ENCODE data around the gene LRRC57. TPM values are rescaled to one million over a fixed set of nuclear protein-coding genes. Genes with fewer than 3 reads are reported as not detected.
A peak's percentile ranks its signal among the peaks of the same experiment; 100 is the strongest.
"Not testable (repeated sequence)": the region's sequence is repeated elsewhere in the genome, so short reads cannot be mapped to it uniquely, and the experiment has no call there.

The LRRC57 gene
- total RNA-seq, 1 experiment from 2014 or later = 26.4 TPM

DNA sequence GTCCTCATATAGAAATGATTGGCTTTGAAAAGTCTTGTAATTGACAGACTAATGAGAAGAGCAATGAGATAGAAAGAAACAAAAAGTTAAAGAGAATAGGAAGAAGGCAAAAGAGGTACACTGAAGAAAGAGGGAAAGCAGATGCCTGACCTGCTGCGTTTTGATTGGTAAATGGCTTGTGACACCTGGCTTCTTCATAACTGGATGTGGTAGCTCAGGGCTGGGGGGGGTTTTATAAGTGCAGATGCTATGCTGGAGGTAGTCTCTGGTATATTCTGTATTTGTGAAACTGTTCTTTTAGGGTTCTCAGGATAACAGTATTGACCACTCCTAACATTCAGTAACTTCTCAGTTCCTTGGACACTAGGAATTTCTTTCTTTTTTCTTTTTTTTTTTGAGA, 28.2 kb upstream of the LRRC57 start:
- Histone ChIP-seq H3K4me3 (peak overlapping the region; percentile 98), H3K9me3 (replicated peaks) (no peaks in the 10 kb centered on the region), H3K36me3 (no peaks in the 10 kb centered on the region; the same call in 1 of the 2 replicates)

DNA sequence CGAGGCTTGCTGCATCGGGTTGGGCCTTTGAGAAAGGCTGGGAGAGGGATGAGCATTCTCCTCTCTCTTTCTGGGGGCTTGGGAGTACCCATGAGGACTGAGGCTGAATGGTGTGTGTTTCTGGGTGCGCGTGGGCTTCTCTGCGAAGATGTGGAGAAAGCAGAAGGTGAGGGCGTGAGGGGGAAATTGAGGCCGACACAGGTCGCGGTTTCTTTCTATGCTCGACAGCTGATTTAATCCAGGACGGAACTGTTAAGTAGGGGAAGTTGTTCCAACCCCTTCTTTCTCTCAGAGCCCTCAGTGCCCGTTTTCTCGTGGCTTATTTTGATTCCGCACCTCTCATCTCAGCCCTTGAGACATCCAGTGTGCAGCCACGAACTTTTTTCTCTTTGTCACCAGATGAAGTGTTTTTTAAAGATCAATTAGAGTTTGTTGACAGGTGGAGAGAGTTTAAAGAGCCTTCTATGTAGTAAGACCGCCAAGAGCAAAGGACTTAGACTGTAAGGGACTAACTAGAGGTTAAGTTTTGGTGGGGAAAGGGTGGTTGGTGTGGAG, 27.5 kb upstream of the LRRC57 start:
- no peaks in the 10 kb centered on the region for H3K9me3 ChIP-seq (replicated peaks)
- peak overlapping the region; percentile 98 for H3K4me3 ChIP-seq
- H3K27me3 ChIP-seq = no peaks in the 10 kb centered on the region
- H3K4me1 ChIP-seq = peaks cover 15% of the 10 kb centered on the region
- DNase-seq = no peak
- peak overlapping the region; percentile 92 for H3K27ac ChIP-seq
- no peaks in the 10 kb centered on the region; the same call in 1 of the 2 replicates for H3K36me3 ChIP-seq

More for the DNA sequence above, 28.2 kb upstream of the LRRC57 start:
- peaks cover 15% of the 10 kb centered on the region for H3K4me1 ChIP-seq
- H3K27me3 ChIP-seq = no peaks in the 10 kb centered on the region
- peak in 1 of 2 experiments; percentile 9 for DNase-seq
- no peak overlapping the region for H3K27ac ChIP-seq

DNA sequence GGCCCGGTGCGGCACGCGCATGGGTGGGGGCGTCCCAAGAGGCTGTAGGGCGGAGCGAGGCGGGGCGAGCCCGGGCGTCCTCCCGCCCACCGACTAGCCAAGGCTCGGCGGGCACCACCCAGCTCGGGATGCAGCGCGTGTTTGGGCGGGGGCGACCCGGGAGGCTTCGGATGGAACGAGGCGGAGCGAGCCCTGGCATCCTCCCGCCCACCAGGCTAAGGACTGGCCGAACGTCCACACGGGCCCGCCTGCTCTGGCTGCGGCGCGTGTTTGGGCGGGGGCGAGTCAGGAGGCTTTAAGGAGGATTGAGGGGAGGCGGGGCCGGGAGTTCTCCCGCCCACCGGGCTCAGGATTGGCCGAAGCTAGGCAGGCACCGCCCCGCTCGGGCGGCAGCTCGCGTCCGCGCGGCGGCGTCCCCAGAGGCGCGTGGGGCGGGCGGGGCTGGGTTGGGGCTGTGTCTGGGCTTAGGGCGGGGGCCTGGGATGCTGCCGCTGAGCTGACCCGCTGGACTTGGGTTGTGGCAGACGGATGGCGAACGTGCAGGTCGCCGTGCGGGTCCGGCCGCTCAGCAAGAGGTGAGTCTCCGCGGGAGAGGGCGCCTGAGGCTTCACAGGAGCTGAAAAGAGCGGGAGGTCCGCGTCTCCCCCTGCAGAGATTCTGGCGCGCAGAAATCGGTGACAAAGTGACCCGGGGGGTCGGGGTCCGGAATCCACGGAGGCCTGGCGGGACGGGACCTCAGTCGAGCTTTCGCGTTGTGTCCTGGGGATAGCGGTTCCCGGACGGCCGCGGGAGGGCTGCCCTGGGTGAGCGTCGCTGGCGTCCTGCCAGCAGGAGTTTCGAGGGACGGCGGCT, 26.8 kb upstream of the LRRC57 start, which contains the start of gene STARD9:
STARD9 (plus strand) TSS at position 419 of the 852 bp plus-strand sequence; CDS start at position 529, 110 bp downstream.
- H3K36me3 ChIP-seq = no peaks in the 10 kb centered on the region; the same call in 1 of the 2 replicates
- H3K4me1 ChIP-seq = peaks cover 15% of the 10 kb centered on the region
- peak within 1 kb of the TSS; percentile 98 for H3K4me3 ChIP-seq
- H3K27me3 ChIP-seq = no peaks in the 10 kb centered on the region
- peak within 1 kb of the TSS; percentile 92 for H3K27ac ChIP-seq
- H3K9me3 ChIP-seq (replicated peaks) = no peaks in the 10 kb centered on the region
- peak; percentile 99 for DNase-seq

DNA sequence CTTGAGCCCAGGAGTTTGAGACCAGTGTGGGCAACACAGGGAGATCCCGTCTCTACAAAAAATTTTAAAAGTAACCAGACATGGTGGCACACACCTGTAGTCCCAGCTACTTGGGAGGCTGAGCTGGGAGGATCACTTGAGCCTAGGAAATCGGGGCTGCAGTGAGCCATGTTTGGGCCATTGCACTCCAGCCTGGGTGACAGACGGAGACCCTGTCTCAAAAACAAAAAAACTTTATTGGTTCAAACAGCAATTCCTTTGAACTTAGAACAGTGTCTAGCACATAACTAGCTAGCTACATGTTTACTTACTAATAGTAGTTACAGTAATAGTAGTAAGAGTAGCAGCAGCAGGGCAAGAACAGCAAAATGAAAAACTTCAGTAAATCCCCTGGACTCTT, 10.1 kb upstream of the LRRC57 start:
- Histone ChIP-seq H3K36me3 (peaks cover 49% of the 10 kb centered on the region), H3K27ac (no peak overlapping the region), H3K27me3 (no peaks in the 10 kb centered on the region), H3K4me1 (no peaks in the 10 kb centered on the region), H3K9me3 (replicated peaks) (no peaks in the 10 kb centered on the region), H3K4me3 (no peak overlapping the region)
- no peak for DNase-seq

DNA sequence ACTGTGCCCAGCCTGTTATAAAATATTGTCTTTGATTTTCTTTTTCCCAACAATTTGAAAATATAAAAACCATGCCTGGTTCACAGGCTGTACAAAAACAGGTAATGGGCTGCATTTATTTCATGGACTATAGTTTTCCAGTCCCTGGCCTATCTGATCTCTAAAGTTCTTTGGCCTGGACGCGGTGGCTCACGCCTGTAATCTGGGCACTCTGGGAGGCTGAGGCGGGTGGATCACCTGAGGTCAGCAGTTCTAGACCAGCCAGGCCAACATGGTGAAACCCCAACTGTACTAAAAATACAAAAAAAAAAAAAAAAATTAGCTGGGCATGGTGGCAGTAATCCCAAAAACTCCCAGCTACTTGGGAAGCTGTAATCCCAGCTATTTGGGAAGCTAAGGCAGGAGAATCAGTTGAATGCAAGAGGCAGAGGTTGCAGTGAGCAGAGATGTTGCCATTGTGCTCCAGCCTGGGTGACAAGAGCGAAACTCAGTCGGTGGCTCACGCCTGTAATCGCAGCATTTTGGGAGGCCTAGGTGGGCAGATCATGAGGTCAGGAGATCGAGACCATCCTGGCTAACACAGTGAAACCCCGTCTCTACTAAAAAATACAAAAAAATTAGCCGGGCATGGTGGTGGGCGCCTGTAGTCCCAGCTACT, 8.1 kb upstream of the LRRC57 start:
- not testable (repeated sequence) for H3K27ac ChIP-seq; H3K27me3 ChIP-seq; H3K9me3 ChIP-seq (replicated peaks); H3K4me3 ChIP-seq; DNase-seq; H3K4me1 ChIP-seq
- peaks cover 38% of the 10 kb centered on the region for H3K36me3 ChIP-seq

DNA sequence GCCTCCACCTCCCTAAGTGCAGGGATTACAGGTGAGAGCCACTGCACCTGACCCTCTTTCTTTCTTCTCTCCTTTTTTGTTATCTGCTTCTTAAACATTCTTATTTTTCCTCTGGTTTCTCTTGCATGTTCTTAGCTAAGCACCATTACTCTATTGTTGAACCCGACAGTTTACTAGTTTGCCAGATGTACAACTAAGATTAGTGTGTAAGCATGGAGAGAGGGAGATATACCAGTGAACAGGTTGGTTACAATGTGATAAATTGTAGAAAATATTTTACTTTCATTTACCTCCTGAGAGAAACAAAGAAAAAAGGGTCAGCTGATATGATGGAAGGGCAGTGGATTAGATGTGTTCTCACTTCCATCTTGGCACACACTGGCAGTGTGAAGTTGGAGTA, 5.0 kb upstream of the LRRC57 start:
- Histone ChIP-seq H3K36me3 (peaks cover 11% of the 10 kb centered on the region; the same call in 1 of the 2 replicates), H3K27me3 (no peaks in the 10 kb centered on the region), H3K9me3 (replicated peaks) (no peaks in the 10 kb centered on the region), H3K4me1 (no peaks in the 10 kb centered on the region), H3K27ac (no peak overlapping the region), H3K4me3 (no peak overlapping the region)
- no peak for DNase-seq

DNA sequence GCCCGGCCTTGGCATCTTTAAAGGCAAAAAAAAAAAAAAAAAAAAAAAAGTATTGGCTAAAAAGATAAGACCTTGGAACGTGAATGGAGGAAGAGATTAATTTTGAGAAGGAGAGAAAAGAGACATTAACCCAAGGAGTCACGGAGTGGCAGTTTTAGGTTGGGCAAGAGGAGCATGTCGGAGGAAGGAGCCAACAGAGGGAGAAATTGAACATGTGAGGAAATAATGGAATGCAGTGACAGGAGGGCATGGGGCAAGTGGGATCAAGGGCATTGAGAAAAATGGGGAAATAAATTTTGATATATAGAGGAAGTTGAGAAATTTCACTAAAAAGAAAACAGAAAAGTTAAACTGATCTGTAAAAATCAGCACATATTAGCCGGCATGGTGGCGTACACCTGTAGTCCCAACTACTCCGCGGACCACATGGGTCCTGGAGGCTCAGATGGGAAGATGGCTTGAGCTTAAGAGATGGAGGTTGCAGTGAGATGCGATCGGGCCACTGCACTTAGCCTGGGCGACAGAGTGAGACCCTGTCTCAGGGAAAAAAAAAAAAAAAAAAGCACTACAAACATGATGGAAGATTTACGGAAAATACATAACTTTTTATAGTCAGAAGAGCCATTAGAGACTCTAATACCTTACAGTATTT, 1.3 kb upstream of the LRRC57 start:
- DNase-seq = no peak
- H3K27me3 ChIP-seq = no peaks in the 10 kb centered on the region
- no peaks in the 10 kb centered on the region for H3K9me3 ChIP-seq (replicated peaks)
- H3K4me3 ChIP-seq = peak overlapping the region; percentile 93
- 0 out of 2 replicates have a peak, but pooled peaks cover 6% of the 10 kb centered on the region for H3K36me3 ChIP-seq
- peaks cover 7% of the 10 kb centered on the region for H3K4me1 ChIP-seq
- no peak overlapping the region for H3K27ac ChIP-seq

DNA sequence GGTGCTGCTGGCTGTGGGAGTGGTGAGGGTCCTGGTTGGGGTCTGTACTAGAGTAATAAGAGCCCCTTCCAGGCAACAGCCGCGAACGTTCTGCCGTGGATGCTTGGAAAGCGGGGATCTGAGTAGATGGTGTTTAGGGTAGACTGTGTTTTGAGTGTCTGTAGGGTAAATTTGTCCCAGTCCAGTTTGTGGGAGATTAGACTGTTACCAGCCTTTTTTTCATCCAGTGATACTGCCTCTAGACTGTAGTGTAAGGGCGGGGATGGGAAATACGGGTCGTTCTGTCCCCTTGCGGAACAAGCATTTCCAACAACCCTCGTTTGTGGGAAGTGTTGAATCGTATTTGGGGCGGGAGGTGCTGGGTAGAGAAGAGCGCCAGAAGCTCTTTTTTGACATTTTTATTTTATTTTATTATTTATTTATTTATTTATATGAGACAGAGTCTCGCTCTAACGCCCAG, 469 bp upstream of the LRRC57 start:
- peak; percentile 52 to 68 for DNase-seq
- no peaks in the 10 kb centered on the region for H3K27me3 ChIP-seq
- peaks cover 7% of the 10 kb centered on the region for H3K4me1 ChIP-seq
- 0 out of 2 replicates have a peak, but pooled peaks cover 8% of the 10 kb centered on the region for H3K36me3 ChIP-seq
- H3K4me3 ChIP-seq = peak overlapping the region; percentile 93
- H3K27ac ChIP-seq = peak overlapping the region; percentile 74
- H3K9me3 ChIP-seq (replicated peaks) = no peaks in the 10 kb centered on the region

DNA sequence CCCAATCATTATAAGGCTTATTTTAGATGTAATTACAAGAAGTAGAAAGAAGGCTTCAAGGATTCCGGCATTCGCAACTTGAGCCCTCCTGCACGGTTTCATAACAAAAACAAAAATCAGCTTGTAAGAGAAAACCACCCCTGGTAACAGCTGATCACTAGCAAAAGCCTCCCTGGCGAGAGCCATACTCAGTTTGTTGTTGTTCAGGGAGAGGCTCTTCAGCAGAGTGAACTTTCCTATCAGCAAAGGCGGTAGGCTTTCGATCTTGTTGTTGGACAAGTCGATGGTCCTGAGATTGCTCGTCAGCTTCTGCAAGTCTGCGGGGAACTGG, 710 bp downstream of the LRRC57 start:
- Histone ChIP-seq H3K27ac (peak overlapping the region; percentile 74), H3K4me1 (peaks cover 7% of the 10 kb centered on the region), H3K4me3 (peak overlapping the region; percentile 93), H3K27me3 (no peaks in the 10 kb centered on the region), H3K36me3 (peaks cover 7% of the 10 kb centered on the region; the same call in 1 of the 2 replicates), H3K9me3 (replicated peaks) (no peaks in the 10 kb centered on the region)
- peak in 1 of 2 experiments; percentile 60 for DNase-seq

DNA sequence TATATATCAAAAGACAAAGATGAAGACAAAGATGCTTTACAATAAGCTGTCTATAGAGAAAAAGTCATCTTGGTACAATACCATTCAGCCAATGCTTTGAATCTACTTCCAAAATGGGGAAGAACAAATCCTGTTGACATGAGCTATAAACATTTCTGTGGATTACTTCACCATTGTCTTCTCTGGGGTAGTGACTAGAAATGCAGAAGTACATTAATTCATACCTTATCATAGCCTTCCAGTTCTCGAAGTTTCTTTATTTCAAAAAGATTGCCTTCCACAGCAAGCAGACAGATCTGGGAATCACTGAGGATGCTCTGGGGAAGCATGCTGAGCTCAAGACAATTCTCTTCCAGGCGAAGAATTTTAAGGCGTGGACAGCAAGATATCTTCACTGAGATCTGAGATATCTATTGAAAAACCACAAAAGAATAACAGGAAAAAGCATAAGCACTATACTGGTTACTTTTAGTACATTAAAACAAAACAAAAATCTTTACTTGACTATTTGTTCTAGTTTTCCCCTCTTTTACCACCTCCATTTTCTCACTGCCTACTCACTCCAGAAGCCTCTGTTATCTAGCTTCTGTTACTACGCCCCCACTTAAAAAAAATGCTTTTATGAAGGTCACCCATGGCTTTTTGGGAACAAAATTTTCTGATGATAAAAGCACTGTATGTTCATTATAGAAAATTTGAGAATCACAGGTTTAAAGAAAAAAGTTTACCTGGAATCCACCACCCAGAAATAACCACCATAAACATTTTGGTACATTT, 3.6 kb downstream of the LRRC57 start:
- Histone ChIP-seq H3K27ac (no peak overlapping the region), H3K4me1 (peaks cover 7% of the 10 kb centered on the region), H3K27me3 (no peaks in the 10 kb centered on the region), H3K4me3 (no peak overlapping the region), H3K9me3 (replicated peaks) (no peaks in the 10 kb centered on the region), H3K36me3 (peaks cover 11% of the 10 kb centered on the region)
- no peak for DNase-seq

DNA sequence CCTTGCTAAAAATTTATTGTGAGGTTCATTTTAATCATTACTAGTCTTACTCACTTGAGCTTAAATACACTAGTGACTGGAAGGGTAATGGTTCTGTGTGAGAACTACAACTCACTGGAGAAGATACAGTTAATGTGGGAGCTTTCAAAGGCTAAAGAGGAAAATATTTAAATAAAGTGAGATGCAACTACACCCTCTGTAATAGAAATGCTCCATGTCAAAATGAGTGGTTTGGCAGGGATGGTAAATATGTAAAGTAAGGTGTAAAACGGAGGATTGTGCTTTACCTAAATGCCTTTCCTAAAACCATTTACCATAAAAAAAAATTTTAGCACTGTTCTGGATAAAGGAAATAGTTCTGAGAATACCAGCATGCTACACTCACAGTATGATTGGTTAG, 15.3 kb downstream of the LRRC57 start:
- H3K27me3 ChIP-seq = no peaks in the 10 kb centered on the region
- no peak overlapping the region for H3K4me3 ChIP-seq
- peaks cover 22% of the 10 kb centered on the region for H3K36me3 ChIP-seq
- no peak for DNase-seq
- H3K9me3 ChIP-seq (replicated peaks) = no peaks in the 10 kb centered on the region
- H3K27ac ChIP-seq = no peak overlapping the region
- no peaks in the 10 kb centered on the region for H3K4me1 ChIP-seq

DNA sequence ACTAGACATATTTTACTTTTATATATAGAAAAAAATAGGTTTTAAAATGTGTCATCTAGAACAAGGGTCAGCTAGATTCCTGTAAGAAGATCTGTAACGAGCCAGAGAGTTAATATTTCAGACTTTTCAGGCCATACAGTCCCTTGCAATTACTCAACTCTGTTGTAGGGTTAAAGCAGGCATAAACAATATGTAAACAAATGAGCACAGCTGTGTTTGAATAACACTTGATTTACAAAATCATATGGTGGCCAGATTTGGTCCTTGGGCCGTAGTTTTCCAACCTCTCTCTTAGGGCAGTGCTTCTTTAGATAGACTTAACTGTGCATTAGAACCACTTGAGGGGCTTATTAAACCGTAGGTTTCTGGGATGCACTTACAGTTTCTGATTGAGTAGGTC, 19.6 kb downstream of the LRRC57 start:
- DNase-seq = no peak

DNA sequence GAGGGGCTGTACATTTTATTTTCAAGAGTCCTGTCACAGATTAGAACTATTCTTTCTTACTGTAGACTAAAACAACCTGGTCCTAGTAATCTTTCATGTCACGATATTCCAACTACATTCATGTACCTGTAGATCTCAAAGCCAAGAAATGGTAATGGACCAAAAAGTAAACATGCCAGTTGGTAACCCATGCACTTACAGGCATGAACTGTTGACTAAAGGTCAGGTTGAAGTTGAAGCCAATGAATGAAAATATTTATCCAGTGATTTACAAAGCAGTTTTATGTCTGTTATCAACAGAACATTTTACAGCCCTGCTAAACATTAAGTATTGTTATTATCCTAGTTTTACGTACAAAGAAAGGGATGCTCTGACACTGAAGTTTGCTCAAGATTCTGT, 25.3 kb downstream of the LRRC57 start:
- H3K4me1 ChIP-seq = no peaks in the 10 kb centered on the region
- H3K27me3 ChIP-seq = no peaks in the 10 kb centered on the region
- H3K9me3 ChIP-seq (replicated peaks) = no peaks in the 10 kb centered on the region
- H3K27ac ChIP-seq = no peak overlapping the region
- no peak overlapping the region for H3K4me3 ChIP-seq
- H3K36me3 ChIP-seq = peaks cover 23% of the 10 kb centered on the region
- DNase-seq = no peak

More for the DNA sequence above, 19.6 kb downstream of the LRRC57 start:
- Histone ChIP-seq H3K27ac (no peak overlapping the region), H3K27me3 (no peaks in the 10 kb centered on the region), H3K4me1 (no peaks in the 10 kb centered on the region), H3K36me3 (peaks cover 13% of the 10 kb centered on the region), H3K4me3 (no peak overlapping the region), H3K9me3 (replicated peaks) (no peaks in the 10 kb centered on the region)

DNA sequence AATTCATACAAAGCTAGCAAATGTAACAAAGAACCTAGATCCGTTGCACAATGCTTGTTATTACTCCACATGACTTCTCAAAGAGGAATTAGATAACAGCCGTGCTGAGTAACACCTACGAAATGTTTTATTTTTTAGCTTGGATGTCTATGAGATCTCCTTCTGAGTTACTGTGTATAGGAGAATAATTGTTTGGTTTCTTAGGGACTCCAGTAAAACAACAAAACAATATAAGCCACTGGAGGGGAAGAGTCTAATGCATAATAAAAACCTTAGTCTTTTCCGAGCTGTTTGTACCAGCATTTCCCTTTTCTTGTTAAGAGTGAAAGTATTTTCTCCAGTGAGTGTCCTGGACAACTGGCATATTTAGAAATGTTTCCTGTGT, 37.6 kb downstream of the LRRC57 start:
- Histone ChIP-seq H3K9me3 (replicated peaks) (no peaks in the 10 kb centered on the region), H3K4me3 (no peak overlapping the region), H3K27ac (no peak overlapping the region), H3K4me1 (no peaks in the 10 kb centered on the region), H3K36me3 (peaks cover 13% of the 10 kb centered on the region; the same call in 1 of the 2 replicates), H3K27me3 (no peaks in the 10 kb centered on the region)
- no peak for DNase-seq

Measured in SJCRH30 (cell line).